ENCODE data around the gene AGTR1.
"Not testable (repeated sequence)": the region's sequence is repeated elsewhere in the genome, so short reads cannot be mapped to it uniquely, and the experiment has no call there.

AGTR1 gene

GRCh38 chr3:148758303-148758884 is 60.7 kb downstream of the AGTR1 start:
- H3K79me2 ChIP-seq (ENCODE audit: control insufficient read depth, insufficient read depth, low read length, unreplicated experiment): no peaks in the 10 kb centered on the region
- peaks cover 13% of the 10 kb centered on the region for H3K27me3 ChIP-seq (ENCODE audit: insufficient read depth, low read length)
- H3K27ac ChIP-seq (ENCODE audit: low read depth, low read length): no peak overlapping the region
- peaks cover 9% of the 10 kb centered on the region for H3K4me1 ChIP-seq (ENCODE audit: control insufficient read depth, insufficient read depth, low read length, unreplicated experiment)
- H3K4me3 ChIP-seq (ENCODE audit: low read depth, low read length): no peak overlapping the region
- no peaks in the 10 kb centered on the region for H3K36me3 ChIP-seq (ENCODE audit: insufficient read depth, low read length)
- H2AFZ ChIP-seq (ENCODE audit: low read length, unreplicated experiment): no peak overlapping the region

GRCh38 chr3:148759430-148759829 is 61.7 kb downstream of the AGTR1 start:
- peaks cover 13% of the 10 kb centered on the region for H3K27me3 ChIP-seq (ENCODE audit: insufficient read depth, low read length)

GRCh38 chr3:148763156-148763680 is 65.5 kb downstream of the AGTR1 start:
- H3K27ac ChIP-seq (ENCODE audit: low read depth, low read length): no peak overlapping the region
- H3K27me3 ChIP-seq (ENCODE audit: insufficient read depth, low read length): peaks cover 13% of the 10 kb centered on the region
- H3K36me3 ChIP-seq (ENCODE audit: insufficient read depth, low read length): no peaks in the 10 kb centered on the region
- H3K4me3 ChIP-seq (ENCODE audit: low read depth, low read length): no peak overlapping the region
- H3K79me2 ChIP-seq (ENCODE audit: control insufficient read depth, insufficient read depth, low read length, unreplicated experiment): no peaks in the 10 kb centered on the region
- no peaks in the 10 kb centered on the region for H3K4me1 ChIP-seq (ENCODE audit: control insufficient read depth, insufficient read depth, low read length, unreplicated experiment)
- H2AFZ ChIP-seq (ENCODE audit: low read length, unreplicated experiment): no peak overlapping the region

More at GRCh38 chr3:148759430-148759829, 61.7 kb downstream of the AGTR1 start:
- peaks cover 9% of the 10 kb centered on the region for H3K4me1 ChIP-seq (ENCODE audit: control insufficient read depth, insufficient read depth, low read length, unreplicated experiment)
- H2AFZ ChIP-seq (ENCODE audit: low read length, unreplicated experiment): no peak overlapping the region
- H3K4me3 ChIP-seq (ENCODE audit: low read depth, low read length): no peak overlapping the region
- no peak overlapping the region for H3K27ac ChIP-seq (ENCODE audit: low read depth, low read length)
- no peaks in the 10 kb centered on the region for H3K79me2 ChIP-seq (ENCODE audit: control insufficient read depth, insufficient read depth, low read length, unreplicated experiment)
- no peaks in the 10 kb centered on the region for H3K36me3 ChIP-seq (ENCODE audit: insufficient read depth, low read length)

GRCh38 chr3:148763986-148764935 is 66.6 kb downstream of the AGTR1 start:
- H3K36me3 ChIP-seq (ENCODE audit: insufficient read depth, low read length): no peaks in the 10 kb centered on the region
- no peak overlapping the region for H3K27ac ChIP-seq (ENCODE audit: low read depth, low read length)
- H3K4me3 ChIP-seq (ENCODE audit: low read depth, low read length): no peak overlapping the region
- H3K79me2 ChIP-seq (ENCODE audit: control insufficient read depth, insufficient read depth, low read length, unreplicated experiment): no peaks in the 10 kb centered on the region
- H3K27me3 ChIP-seq (ENCODE audit: insufficient read depth, low read length): peaks cover 6% of the 10 kb centered on the region; the same call in 1 of the 2 replicates
- no peaks in the 10 kb centered on the region for H3K4me1 ChIP-seq (ENCODE audit: control insufficient read depth, insufficient read depth, low read length, unreplicated experiment)
- no peak overlapping the region for H2AFZ ChIP-seq (ENCODE audit: low read length, unreplicated experiment)

- H3K27ac ChIP-seq (ENCODE audit: low read depth, low read length): no peak overlapping the region
- H3K27me3 ChIP-seq (ENCODE audit: insufficient read depth, low read length): no peaks in the 10 kb centered on the region
- H3K79me2 ChIP-seq (ENCODE audit: control insufficient read depth, insufficient read depth, low read length, unreplicated experiment): no peaks in the 10 kb centered on the region
- H3K36me3 ChIP-seq (ENCODE audit: insufficient read depth, low read length): no peaks in the 10 kb centered on the region
- no peak overlapping the region for H3K4me3 ChIP-seq (ENCODE audit: low read depth, low read length)
- no peaks in the 10 kb centered on the region for H3K4me1 ChIP-seq (ENCODE audit: control insufficient read depth, insufficient read depth, low read length, unreplicated experiment)
- no peak overlapping the region for H2AFZ ChIP-seq (ENCODE audit: low read length, unreplicated experiment)
Observed at GRCh38 chr3:148772361-148772760, 74.7 kb downstream of the AGTR1 start.

- Histone ChIP-seq H2AFZ (ENCODE audit: low read length, unreplicated experiment) (no peak overlapping the region), H3K27ac (ENCODE audit: low read depth, low read length) (no peak overlapping the region), H3K4me1 (ENCODE audit: control insufficient read depth, insufficient read depth, low read length, unreplicated experiment) (no peaks in the 10 kb centered on the region), H3K79me2 (ENCODE audit: control insufficient read depth, insufficient read depth, low read length, unreplicated experiment) (no peaks in the 10 kb centered on the region), H3K27me3 (ENCODE audit: insufficient read depth, low read length) (no peaks in the 10 kb centered on the region), H3K36me3 (ENCODE audit: insufficient read depth, low read length) (no peaks in the 10 kb centered on the region), H3K4me3 (ENCODE audit: low read depth, low read length) (no peak overlapping the region)
Observed at GRCh38 chr3:148772835-148773234, 75.1 kb downstream of the AGTR1 start.

GRCh38 chr3:148773805-148774204 is 76.1 kb downstream of the AGTR1 start:
- no peaks in the 10 kb centered on the region for H3K36me3 ChIP-seq (ENCODE audit: insufficient read depth, low read length)
- no peak overlapping the region for H2AFZ ChIP-seq (ENCODE audit: low read length, unreplicated experiment)
- H3K27ac ChIP-seq (ENCODE audit: low read depth, low read length): no peak overlapping the region
- H3K4me3 ChIP-seq (ENCODE audit: low read depth, low read length): no peak overlapping the region
- no peaks in the 10 kb centered on the region for H3K27me3 ChIP-seq (ENCODE audit: insufficient read depth, low read length)
- H3K79me2 ChIP-seq (ENCODE audit: control insufficient read depth, insufficient read depth, low read length, unreplicated experiment): no peaks in the 10 kb centered on the region
- H3K4me1 ChIP-seq (ENCODE audit: control insufficient read depth, insufficient read depth, low read length, unreplicated experiment): no peaks in the 10 kb centered on the region

- Histone ChIP-seq H3K4me1 (ENCODE audit: control insufficient read depth, insufficient read depth, low read length, unreplicated experiment) (no peaks in the 10 kb centered on the region), H3K36me3 (ENCODE audit: insufficient read depth, low read length) (no peaks in the 10 kb centered on the region), H2AFZ (ENCODE audit: low read length, unreplicated experiment) (no peak overlapping the region), H3K27ac (ENCODE audit: low read depth, low read length) (no peak overlapping the region), H3K79me2 (ENCODE audit: control insufficient read depth, insufficient read depth, low read length, unreplicated experiment) (no peaks in the 10 kb centered on the region), H3K4me3 (ENCODE audit: low read depth, low read length) (no peak overlapping the region), H3K27me3 (ENCODE audit: insufficient read depth, low read length) (no peaks in the 10 kb centered on the region)
Observed at GRCh38 chr3:148778926-148779325, 81.2 kb downstream of the AGTR1 start.

GRCh38 chr3:148785026-148785425 is 87.3 kb downstream of the AGTR1 start:
- H3K4me3 ChIP-seq (ENCODE audit: low read depth, low read length); H2AFZ ChIP-seq (ENCODE audit: low read length, unreplicated experiment); H3K36me3 ChIP-seq (ENCODE audit: insufficient read depth, low read length); H3K27me3 ChIP-seq (ENCODE audit: insufficient read depth, low read length); H3K27ac ChIP-seq (ENCODE audit: low read depth, low read length); H3K79me2 ChIP-seq (ENCODE audit: control insufficient read depth, insufficient read depth, low read length, unreplicated experiment): not testable (repeated sequence)
- H3K4me1 ChIP-seq (ENCODE audit: control insufficient read depth, insufficient read depth, low read length, unreplicated experiment): peaks cover 12% of the 10 kb centered on the region

GRCh38 chr3:148786159-148786558 is 88.5 kb downstream of the AGTR1 start:
- not testable (repeated sequence) for H2AFZ ChIP-seq (ENCODE audit: low read length, unreplicated experiment); H3K27me3 ChIP-seq (ENCODE audit: insufficient read depth, low read length); H3K27ac ChIP-seq (ENCODE audit: low read depth, low read length); H3K4me3 ChIP-seq (ENCODE audit: low read depth, low read length); H3K36me3 ChIP-seq (ENCODE audit: insufficient read depth, low read length); H3K79me2 ChIP-seq (ENCODE audit: control insufficient read depth, insufficient read depth, low read length, unreplicated experiment)
- peaks cover 12% of the 10 kb centered on the region for H3K4me1 ChIP-seq (ENCODE audit: control insufficient read depth, insufficient read depth, low read length, unreplicated experiment)

All from ACC112 (cell line).